Tibial artery (tissue), 4 donors: ENCODE measurements around the gene PTK7.

ENCODE experiments used
- DNase-seq, 2 donors: peaks; one replicate each; pipeline ENCODE4 v3.0.0-alpha.2; 2019
- H3K27ac ChIP-seq, 2 donors: fragments of 200-600 bp; sonication (generic) in 1 of 2; 1 replicate in 1 of 2; 2 replicates in 1 of 2; pipeline ENCODE4 v1.5.1; 2018 to 2019; ENCODE audit warnings: mild to moderate bottlenecking in 1 of 2
- H3K27me3 ChIP-seq, 2 donors: fragments of 200-600 bp; sonication (generic) in 1 of 2; one replicate each; pipeline versions ENCODE4 v1.5.1 to v1.6.0; 2016 to 2019
- H3K36me3 ChIP-seq, 3 donors: fragments of 200-600 bp; sonication (generic) in 2 of 3; one replicate each; pipeline ENCODE4 v1.5.1; 2016 to 2019; ENCODE audit warnings: mild to moderate bottlenecking in 2 of 3
- H3K4me1 ChIP-seq, 4 donors: fragments of 200-600 bp; sonication (generic) in 2 of 4; 1 replicate in 3 of 4; 2 replicates in 1 of 4; pipeline ENCODE4 v1.5.1; 2016 to 2019
- H3K4me3 ChIP-seq, 2 donors: fragments of 200-600 bp; sonication (generic) in 1 of 2; 1 replicate in 1 of 2; 2 replicates in 1 of 2; pipeline ENCODE4 v1.5.1; 2018 to 2019; ENCODE audit warnings: mild to moderate bottlenecking in 2 of 2
- H3K9me3 ChIP-seq, 3 donors: fragments of 200-600 bp; sonication (generic) in 1 of 3; one replicate each; pipeline ENCODE4 v1.5.1; 2016 to 2019
- CTCF ChIP-seq, 2 experiments: fragments of 200-600 bp in 1 of 2; fragments of 450-650 bp in 1 of 2; IDR thresholded peaks; one replicate each; pipeline ENCODE4 v1.5.1; 2017 to 2019; ENCODE audit warnings: antibody characterized with exemption in 2 of 2, mild to moderate bottlenecking in 1 of 2, moderate library complexity in 1 of 2
- intact Hi-C: fragments of 100-400 bp; cut with DNase I; formaldehyde crosslinking; loops from one replicate; pipeline ENCODE4 v1.15.0; 2023; ENCODE audit warnings: low total_unique reads

Gene PTK7

GRCh38 chr6:43176423-43176786 lies 100.3 kb downstream of the PTK7 start:
- Histone ChIP-seq H3K27ac (peak overlapping the region; percentile 92 to 96), H3K4me3 (no peak overlapping the region), H3K36me3 (peaks cover 35 to 55% (median 54%) of the 10 kb centered on the region in 3 donors), H3K4me1 (peaks cover 0 to 39% (median 31%) of the 10 kb centered on the region in 4 donors), H3K9me3 (no peaks in the 10 kb centered on the region), H3K27me3 (no peaks in the 10 kb centered on the region)
- TF ChIP-seq CTCF (IDR thresholded peaks at IDR 0.05), result no peak
- DNase-seq, result no peak
- intact Hi-C loops, result no loop called here

- H3K9me3 ChIP-seq, result no peaks in the 10 kb centered on the region
- no peak for TF ChIP-seq CTCF (IDR thresholded peaks at IDR 0.05)
- H3K27ac ChIP-seq, result no peak overlapping the region
- peaks cover 35 to 55% (median 54%) of the 10 kb centered on the region in 3 donors for H3K36me3 ChIP-seq
- intact Hi-C loops, result no loop called here
- H3K27me3 ChIP-seq, result no peaks in the 10 kb centered on the region
- no peak for DNase-seq
- H3K4me1 ChIP-seq, result peaks cover 0 to 46% (median 33%) of the 10 kb centered on the region in 4 donors
- no peak overlapping the region for H3K4me3 ChIP-seq
These were observed 102.0 kb downstream of the PTK7 start for GRCh38 chr6:43178150-43178549.

DNA sequence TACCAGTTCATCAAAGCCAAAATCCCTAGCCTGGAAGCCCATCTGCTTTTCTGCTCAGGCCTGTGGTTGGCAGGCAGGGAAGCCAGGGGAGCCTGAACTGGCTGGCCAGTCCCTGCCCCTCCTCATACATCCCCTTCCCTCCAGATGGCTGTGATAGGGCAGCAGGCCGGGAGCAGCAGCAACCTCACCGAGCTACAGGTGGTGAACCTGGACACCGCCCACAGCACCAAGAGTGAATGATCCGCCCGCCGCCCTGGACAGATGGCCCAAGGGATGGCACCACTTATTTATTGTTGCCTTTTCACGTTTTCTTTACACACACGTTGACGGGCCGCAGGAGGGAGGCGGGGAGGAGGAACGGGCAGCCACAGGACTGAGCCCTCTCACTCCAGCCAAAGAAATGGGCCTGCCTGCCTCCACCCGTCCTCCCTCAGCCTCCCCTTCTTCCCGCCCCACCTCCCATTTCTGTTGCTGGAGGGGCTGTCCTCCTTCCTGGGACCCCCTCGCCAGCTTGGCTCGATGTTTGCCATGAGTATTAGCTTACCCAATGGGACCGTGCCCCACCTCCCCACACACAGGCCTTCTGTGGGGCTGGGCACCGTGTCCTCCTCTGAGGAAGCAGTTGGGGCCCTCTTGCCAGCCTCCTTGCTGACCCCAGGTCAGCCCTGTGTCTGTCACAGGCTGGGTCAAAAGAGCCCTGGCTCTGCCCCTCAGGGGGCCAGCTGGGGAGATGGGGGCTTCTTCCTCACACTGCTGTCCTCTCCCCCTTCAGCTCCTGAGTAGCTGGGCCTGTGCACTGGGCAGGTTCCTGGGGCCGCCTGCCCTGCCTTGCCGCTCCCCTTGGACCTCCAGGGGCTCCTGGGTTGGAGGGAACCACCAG lies 103.1 kb downstream of the PTK7 start:
- peak overlapping the region; percentile 1 to 3 for H3K27ac ChIP-seq
- H3K27me3 ChIP-seq, result no peaks in the 10 kb centered on the region
- TF ChIP-seq CTCF (IDR thresholded peaks at IDR 0.05), result no peak
- peaks cover 35 to 55% (median 55%) of the 10 kb centered on the region in 3 donors for H3K36me3 ChIP-seq
- intact Hi-C loops, result no loop called here
- no peak for DNase-seq
- H3K9me3 ChIP-seq, result no peaks in the 10 kb centered on the region
- peaks cover 0 to 42% (median 25%) of the 10 kb centered on the region in 4 donors for H3K4me1 ChIP-seq
- H3K4me3 ChIP-seq, result no peak overlapping the region

- no peaks in the 10 kb centered on the region for H3K27me3 ChIP-seq
- intact Hi-C loops, result no loop called here
- H3K9me3 ChIP-seq, result no peaks in the 10 kb centered on the region
- H3K36me3 ChIP-seq, result peaks cover 35 to 63% (median 55%) of the 10 kb centered on the region in 3 donors
- no peak for TF ChIP-seq CTCF (IDR thresholded peaks at IDR 0.05)
- peaks cover 0 to 37% (median 25%) of the 10 kb centered on the region in 4 donors for H3K4me1 ChIP-seq
- DNase-seq, result no peak
- H3K4me3 ChIP-seq, result no peak overlapping the region
- H3K27ac ChIP-seq, result peak overlapping the region in 1 of 2 donors; percentile 3
These were observed 103.9 kb downstream of the PTK7 start for GRCh38 chr6:43180058-43180457.

GRCh38 chr6:43180985-43181384 lies 104.9 kb downstream of the PTK7 start:
- no peak for DNase-seq
- H3K27me3 ChIP-seq, result no peaks in the 10 kb centered on the region
- peaks cover 0 to 28% (median 16%) of the 10 kb centered on the region in 4 donors for H3K4me1 ChIP-seq
- H3K9me3 ChIP-seq, result no peaks in the 10 kb centered on the region
- no peak for TF ChIP-seq CTCF (IDR thresholded peaks at IDR 0.05)
- intact Hi-C loops, result no loop called here
- H3K4me3 ChIP-seq, result no peak overlapping the region
- H3K27ac ChIP-seq, result peak overlapping the region; percentile 55 to 78
- H3K36me3 ChIP-seq, result peaks cover 36 to 64% (median 46%) of the 10 kb centered on the region in 3 donors
